HG02885 (cell line): Measurements from ENCODE around the gene TUBG2.
A peak's percentile ranks its signal among the peaks of the same experiment; 100 is the strongest.

ENCODE experiments used
- ATAC-seq: cut with Tn5 transposase; IDR thresholded peaks from one replicate; pipeline ENCODE4 v1.9.1; 2021; ENCODE audit warnings: mild to moderate bottlenecking; ENCODE audit not compliant: unreplicated experiment, poor library complexity

Gene TUBG2

DNA sequence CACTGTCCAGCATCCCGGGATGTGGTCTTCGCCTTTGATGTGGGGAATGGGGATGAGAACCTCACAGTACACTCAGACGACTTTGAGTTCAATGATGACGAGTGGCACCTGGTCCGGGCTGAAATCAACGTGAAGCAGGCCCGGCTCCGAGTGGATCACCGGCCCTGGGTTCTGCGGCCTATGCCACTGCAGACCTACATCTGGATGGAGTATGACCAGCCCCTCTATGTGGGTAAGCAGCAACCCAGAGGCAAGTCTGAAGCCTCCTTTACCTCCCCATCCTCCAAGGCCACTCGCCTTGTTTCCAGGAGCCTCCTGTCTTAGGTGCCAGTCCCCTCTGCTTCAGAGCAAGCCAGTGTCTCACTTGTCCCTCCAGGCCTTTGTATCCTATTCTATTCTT is 33.4 kb downstream of the TUBG2 start:
- no peak for ATAC-seq

DNA sequence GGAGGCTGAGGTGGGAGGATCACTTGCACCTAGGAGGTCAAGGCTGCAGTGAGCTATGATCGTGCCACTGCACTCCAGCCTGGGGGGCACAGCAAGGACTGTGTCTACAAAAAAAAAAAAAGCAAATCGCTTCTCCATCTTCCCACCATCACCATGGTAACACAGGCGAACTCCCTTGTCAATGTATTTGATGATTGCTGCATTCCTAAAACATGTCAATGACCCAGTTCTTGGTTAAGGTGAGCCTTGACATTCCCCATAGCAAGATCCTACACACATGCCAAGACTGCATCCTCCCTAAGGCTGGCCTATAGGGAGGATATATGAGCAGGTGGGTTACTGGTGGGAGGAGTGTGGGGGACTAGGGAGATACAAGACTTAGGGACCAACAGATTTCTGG is 35.4 kb downstream of the TUBG2 start:
- ATAC-seq, result no peak

DNA sequence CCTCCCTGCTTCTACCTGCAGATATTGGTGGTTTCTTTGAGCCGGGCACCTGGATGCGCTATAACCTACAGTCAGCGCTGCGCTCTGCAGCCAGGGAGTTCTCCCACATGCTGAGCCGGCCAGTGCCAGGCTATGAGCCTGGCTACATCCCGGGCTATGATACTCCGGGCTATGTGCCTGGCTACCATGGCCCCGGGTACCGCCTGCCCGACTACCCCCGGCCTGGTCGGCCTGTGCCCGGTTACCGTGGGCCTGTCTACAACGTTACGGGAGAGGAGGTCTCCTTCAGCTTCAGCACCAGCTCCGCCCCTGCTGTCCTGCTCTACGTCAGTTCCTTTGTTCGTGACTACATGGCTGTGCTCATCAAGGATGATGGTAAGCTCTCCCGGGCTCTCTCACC is 36.4 kb downstream of the TUBG2 start:
- ATAC-seq, result no peak

DNA sequence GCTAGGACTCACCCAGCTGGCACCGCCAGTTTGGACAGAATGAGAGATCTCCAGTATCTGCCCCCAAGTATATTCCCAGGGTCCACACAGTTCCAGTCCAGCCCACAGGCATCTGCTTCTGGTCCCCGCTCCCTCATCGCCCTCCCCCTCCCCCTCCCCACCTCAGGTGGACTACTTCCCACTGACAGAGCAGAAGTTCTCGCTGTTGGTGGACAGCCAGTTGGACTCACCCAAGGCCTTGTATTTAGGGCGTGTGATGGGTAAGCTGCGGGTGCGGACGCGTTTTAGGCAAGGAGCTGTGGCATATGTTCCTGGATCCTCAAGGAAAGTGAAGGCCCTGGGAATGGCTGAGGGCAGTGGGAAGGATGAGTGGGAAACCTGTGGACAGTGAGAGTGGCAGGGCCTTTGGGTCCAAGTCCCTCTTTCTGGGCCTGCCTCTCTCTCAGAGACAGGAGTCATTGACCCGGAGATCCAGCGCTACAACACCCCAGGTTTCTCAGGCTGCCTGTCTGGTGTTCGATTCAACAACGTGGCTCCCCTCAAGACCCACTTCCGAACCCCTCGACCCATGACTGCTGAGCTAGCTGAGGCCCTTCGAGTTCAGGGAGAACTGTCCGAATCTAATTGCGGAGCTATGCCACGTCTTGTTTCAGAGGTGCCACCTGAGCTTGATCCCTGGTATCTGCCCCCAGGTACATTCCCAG is 38.2 kb downstream of the TUBG2 start:
- no peak for ATAC-seq

DNA sequence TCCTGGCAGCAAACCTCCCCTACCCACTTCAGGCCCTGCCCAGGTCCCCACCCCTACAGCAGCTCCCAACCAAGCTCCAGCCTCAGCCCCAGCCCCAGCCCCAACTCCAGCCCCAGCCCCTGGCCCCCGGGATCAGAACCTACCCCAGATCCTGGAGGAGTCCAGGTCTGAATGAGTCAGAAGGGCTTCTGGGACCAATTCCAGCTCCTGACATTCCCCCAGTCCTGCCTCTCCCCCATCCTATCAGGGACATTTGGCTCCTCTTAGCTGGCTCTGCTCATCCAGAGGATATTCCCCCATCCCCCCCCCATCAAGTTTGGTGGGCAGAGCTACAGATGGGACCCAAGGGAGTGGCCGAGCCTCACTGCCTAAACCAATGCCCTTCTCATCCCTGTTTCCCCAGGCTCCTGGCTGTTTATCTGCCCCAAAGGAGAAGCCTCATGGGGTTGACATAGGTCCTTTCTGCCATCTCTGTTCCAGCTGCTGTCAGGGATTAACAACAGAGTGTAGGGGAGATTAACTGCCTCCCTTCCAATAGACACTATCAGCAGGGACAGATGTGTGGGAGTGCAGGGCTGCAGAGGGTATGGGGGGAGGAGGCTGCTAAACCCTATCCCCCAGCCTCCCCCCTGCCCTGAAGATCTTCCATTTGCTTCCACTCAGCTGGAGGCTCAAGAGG is 39.8 kb downstream of the TUBG2 start:
- no peak for ATAC-seq

DNA sequence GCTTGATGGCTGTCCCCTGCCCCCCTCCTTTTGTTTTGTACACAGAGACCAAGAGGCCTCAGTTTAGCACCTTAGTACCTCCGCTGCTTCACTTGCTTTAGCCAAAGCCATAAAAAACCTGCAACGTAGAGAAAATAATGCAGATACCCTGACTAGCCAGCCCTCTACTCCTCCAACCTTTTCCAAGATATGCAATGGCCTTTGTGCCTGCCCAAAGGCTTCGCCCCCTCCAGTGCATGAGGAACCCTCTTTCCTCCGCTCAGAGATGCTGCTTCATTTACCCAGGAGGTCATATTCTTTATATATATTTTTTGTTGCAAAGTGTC is 40.3 kb downstream of the TUBG2 start:
- no peak for ATAC-seq

DNA sequence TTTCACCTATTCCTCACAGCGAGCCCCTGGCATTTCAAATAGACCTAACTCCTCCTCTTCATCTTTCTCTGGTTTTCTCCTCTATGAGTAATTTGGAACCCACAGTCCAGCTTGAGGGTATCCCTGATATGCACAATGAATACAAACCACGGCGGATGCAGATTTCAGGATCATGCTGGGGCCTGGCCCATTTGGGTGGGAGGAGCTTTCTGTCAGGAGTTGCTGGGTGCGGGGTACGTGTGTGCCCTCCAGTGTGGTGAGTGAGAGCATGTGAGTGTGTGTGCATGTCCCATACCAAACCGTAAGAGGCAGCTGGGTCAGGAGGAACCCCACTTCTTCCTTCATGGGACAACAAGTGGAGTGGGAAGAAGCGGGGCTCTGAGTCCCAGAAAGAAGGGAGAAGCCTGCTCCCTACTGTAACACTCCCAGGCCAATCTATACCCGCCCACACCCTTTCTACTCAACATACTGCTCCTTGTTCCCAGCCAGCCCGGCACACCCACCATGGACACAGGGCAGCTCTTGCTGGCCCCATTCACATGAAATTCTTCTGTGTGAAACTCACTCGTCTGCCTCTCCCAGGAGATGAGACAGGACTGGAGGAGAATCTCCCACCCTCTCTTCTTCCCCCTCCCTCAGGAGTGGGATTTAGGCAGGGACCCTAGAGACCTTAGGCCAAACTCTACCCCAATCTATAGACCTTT is 41.7 kb downstream of the TUBG2 start:
- no peak for ATAC-seq

DNA sequence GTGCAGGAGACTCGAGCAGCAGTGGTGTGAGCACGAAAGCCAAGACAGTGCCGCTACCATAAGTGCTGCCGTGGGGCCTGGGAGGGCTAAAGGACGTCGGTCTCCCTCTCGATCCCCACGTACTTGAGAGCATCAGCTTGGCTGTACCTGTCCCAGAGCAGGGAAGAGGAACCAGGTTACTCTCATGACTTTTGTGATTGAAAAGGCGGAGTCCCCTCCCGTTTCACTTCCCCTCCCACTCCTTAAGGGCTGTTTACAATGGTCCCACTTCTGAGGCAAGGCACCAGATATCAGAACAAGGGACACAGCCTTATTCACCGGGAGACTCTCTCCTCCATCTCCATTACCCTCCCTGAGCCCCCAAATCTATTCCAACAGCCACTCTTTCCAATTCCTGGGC is 43.4 kb downstream of the TUBG2 start:
- ATAC-seq, result no peak

DNA sequence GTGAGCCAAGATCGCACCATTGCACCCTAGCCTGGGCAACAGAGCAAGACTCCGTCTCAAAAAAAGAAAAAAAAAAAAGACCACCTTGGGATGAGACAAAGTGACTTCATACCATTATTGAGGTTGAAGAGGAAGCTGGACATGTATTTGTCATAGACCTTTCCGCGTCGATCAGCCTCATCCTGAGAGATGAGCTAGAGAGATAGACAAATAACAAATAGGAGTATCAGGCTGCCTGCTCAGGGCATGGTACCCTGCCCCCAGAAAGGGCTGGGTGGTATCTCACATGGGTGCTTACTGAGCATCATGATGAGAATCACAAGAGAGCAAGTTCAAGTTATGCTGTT is 45.4 kb downstream of the TUBG2 start:
- ATAC-seq, result no peak

DNA sequence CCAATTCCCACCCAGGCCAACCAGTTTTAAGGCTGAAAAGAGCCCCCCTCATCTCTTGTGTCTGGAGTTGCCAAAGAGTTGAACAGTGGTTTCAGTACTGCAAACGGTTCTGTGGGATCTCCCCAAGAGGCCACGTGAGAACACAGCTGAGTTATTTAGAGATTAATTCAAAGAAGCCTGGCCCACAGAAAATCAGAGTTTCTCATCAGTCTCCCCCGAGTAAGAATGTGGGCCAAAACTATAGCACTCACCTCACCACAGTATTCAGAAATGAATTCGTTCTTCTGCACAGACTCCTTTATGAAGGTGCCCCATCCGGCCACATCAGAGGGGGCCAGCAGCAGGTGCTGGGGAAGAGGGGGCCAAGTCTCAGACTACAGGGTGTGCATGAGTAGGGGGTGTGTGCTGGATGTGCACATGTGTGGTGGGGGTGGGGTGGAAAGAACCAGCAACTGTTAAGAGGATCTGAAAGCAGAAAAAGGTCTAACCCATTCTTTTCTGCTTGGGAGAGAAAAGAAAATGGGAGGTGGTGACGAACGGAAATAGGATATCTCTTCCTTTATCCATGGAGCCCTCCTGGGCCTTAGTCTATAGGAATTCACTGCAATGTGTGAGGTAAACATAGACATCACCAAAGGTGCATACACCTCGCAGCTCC is 45.9 kb downstream of the TUBG2 start:
- peak; percentile 80 for ATAC-seq

DNA sequence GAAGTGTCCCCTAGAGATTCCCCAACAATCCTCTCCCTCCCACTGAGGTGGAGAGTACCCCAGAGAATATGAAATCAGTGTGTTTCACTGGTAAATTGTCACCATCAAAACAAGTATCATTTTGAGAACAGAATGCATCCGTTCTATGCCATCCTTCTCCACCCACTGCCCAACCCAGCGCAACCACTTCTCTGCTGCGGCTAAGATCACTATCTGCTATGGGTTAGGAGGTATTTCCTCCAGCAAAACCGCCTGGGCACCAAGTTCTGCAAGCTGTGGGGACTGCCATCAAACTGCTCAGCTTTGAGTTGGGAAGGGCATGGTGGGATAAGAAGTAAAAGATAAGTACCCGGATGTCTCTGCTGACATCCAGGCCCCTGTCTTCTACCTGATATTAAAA is 47.6 kb downstream of the TUBG2 start:
- ATAC-seq, result no peak

DNA sequence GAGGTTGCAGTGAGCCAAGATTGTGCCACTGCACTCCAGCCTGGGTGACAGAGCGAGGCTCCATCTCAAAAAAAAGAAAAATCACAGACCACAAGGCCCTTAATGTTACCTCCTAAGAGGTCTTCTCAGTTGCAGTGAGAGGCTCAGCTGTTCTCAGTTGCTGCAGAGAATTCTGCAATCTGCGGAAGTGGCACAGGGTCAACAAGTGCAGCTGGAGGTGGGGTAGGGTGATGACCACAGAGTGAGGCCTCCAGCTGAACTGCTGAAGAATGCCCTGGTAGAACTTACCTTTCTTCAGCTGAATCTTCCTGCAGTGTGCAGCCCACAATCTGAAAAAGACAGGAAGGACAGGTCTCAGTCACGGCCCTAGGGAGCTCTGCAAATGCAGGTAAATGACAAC is 49.5 kb downstream of the TUBG2 start:
- ATAC-seq, result no peak

DNA sequence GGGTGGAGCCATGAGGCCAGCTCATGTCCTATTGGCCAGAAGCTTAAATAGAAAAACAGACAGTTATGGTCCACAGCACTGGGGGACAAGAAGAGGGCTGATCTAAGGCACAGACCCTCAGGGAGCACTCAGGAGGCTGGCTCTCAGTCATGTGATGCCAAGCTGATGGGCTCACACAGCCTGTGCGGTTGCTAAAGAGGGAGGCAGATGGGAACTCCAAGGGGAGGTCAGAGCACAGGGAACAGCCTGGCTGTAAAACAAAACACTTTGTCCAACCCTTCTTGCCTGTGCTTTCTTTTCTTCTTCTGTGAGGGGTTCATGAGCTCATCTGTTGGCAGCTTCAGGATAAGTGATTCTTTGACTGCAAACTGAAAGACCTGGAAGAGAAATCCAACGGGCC is 50.5 kb downstream of the TUBG2 start:
- no peak for ATAC-seq
